HuH-7.5 (cell line): ENCODE measurements around the gene TNFRSF19.
A peak's percentile ranks its signal among the peaks of the same experiment; 100 is the strongest.
"Not testable (repeated sequence)": the region's sequence is repeated elsewhere in the genome, so short reads cannot be mapped to it uniquely, and the experiment has no call there.

ENCODE experiments used
- DNase-seq: peaks from one replicate; pipeline ENCODE4 v3.0.0; 2011; ENCODE audit warnings: low spot score

TNFRSF19 gene

GRCh38 chr13:23570921-23571315 is 706 bp downstream of the TNFRSF19 start:
- DNase-seq, result no peak

GRCh38 chr13:23571431-23571830 is 1.2 kb downstream of the TNFRSF19 start:
- no peak for DNase-seq

GRCh38 chr13:23572836-23573235 is 2.6 kb downstream of the TNFRSF19 start:
- DNase-seq, result no peak

GRCh38 chr13:23574421-23575145 is 4.4 kb downstream of the TNFRSF19 start:
- DNase-seq, result no peak

GRCh38 chr13:23575632-23576031 is 5.4 kb downstream of the TNFRSF19 start:
- DNase-seq, result no peak

- peak; percentile 23 for DNase-seq
These were observed 8.3 kb downstream of the TNFRSF19 start for GRCh38 chr13:23578411-23579071.

GRCh38 chr13:23579072-23579895 is 9.1 kb downstream of the TNFRSF19 start:
- DNase-seq, result peak; percentile 57

- DNase-seq, result no peak
These were observed 9.9 kb downstream of the TNFRSF19 start for GRCh38 chr13:23579896-23580683.

- DNase-seq, result no peak
These were observed 10.5 kb downstream of the TNFRSF19 start for GRCh38 chr13:23580684-23581060.

- DNase-seq, result no peak
These were observed 13.3 kb downstream of the TNFRSF19 start for GRCh38 chr13:23583491-23583890.

- no peak for DNase-seq
These were observed 14.1 kb downstream of the TNFRSF19 start for GRCh38 chr13:23584275-23584674.

GRCh38 chr13:23586336-23586735 is 16.1 kb downstream of the TNFRSF19 start:
- no peak for DNase-seq

GRCh38 chr13:23588666-23589065 is 18.5 kb downstream of the TNFRSF19 start:
- no peak for DNase-seq

- no peak for DNase-seq
These were observed 22.4 kb downstream of the TNFRSF19 start for GRCh38 chr13:23592596-23592995.

- DNase-seq, result no peak
These were observed 22.9 kb downstream of the TNFRSF19 start for GRCh38 chr13:23593148-23593547.

GRCh38 chr13:23594290-23594689 is 24.1 kb downstream of the TNFRSF19 start:
- not testable (repeated sequence) for DNase-seq

GRCh38 chr13:23598369-23598768 is 28.2 kb downstream of the TNFRSF19 start:
- no peak for DNase-seq

GRCh38 chr13:23599083-23599925 is 29.1 kb downstream of the TNFRSF19 start:
- no peak for DNase-seq

- no peak for DNase-seq
These were observed 29.9 kb downstream of the TNFRSF19 start for GRCh38 chr13:23600100-23600499.

GRCh38 chr13:23600534-23600933 is 30.3 kb downstream of the TNFRSF19 start:
- DNase-seq, result no peak

GRCh38 chr13:23605831-23606230 is 35.6 kb downstream of the TNFRSF19 start:
- DNase-seq, result no peak
